D341Med (cell line): ENCODE measurements around the gene SEPTIN6.
A peak's percentile ranks its signal among the peaks of the same experiment; 100 is the strongest.

ENCODE experiments used
- DNase-seq: peaks from one replicate; pipeline ENCODE4 v3.0.0; 2012; ENCODE audit warnings: low spot score

Gene SEPTIN6

GRCh38 chrX:119693040-119693995 is at the start of gene SEPTIN6:
TSS of gene SEPTIN6 (minus strand) at chrX:119693168. CDS start at chrX:119693105, 63 bp downstream.
- DNase-seq, result peak; percentile 64

GRCh38 chrX:119738742-119739141 is 45.8 kb upstream of the SEPTIN6 start:
- DNase-seq, result no peak

- no peak for DNase-seq
Observed at GRCh38 chrX:119736206-119736764, 43.3 kb upstream of the SEPTIN6 start.

GRCh38 chrX:119735467-119735866 is 42.5 kb upstream of the SEPTIN6 start:
- peak; percentile 34 for DNase-seq

GRCh38 chrX:119734897-119735339 is 42.0 kb upstream of the SEPTIN6 start:
- DNase-seq, result peak; percentile 37

GRCh38 chrX:119729408-119730201 is 36.6 kb upstream of the SEPTIN6 start:
- peak; percentile 61 for DNase-seq

- no peak for DNase-seq
Observed at GRCh38 chrX:119728487-119728886, 35.5 kb upstream of the SEPTIN6 start.

- DNase-seq, result no peak
Observed at GRCh38 chrX:119726900-119727555, 34.1 kb upstream of the SEPTIN6 start.

GRCh38 chrX:119721926-119722325 is 29.0 kb upstream of the SEPTIN6 start:
- DNase-seq, result no peak

GRCh38 chrX:119721487-119721886 is 28.5 kb upstream of the SEPTIN6 start:
- no peak for DNase-seq

- no peak for DNase-seq
Observed at GRCh38 chrX:119709630-119710029, 16.7 kb upstream of the SEPTIN6 start.

- DNase-seq, result no peak
Observed at GRCh38 chrX:119708936-119709335, 16.0 kb upstream of the SEPTIN6 start.

- DNase-seq, result no peak
Observed at GRCh38 chrX:119706616-119707015, 13.6 kb upstream of the SEPTIN6 start.

- peak; percentile 40 for DNase-seq
Observed at GRCh38 chrX:119698845-119699244, 5.9 kb upstream of the SEPTIN6 start.

GRCh38 chrX:119696251-119696890 is 3.4 kb upstream of the SEPTIN6 start:
- DNase-seq, result no peak

- DNase-seq, result no peak
Observed at GRCh38 chrX:119695535-119696050, 2.6 kb upstream of the SEPTIN6 start.

- DNase-seq, result no peak
Observed at GRCh38 chrX:119694601-119695534, 1.9 kb upstream of the SEPTIN6 start.

GRCh38 chrX:119693996-119694451 is 1.1 kb upstream of the SEPTIN6 start:
- DNase-seq, result no peak

GRCh38 chrX:119692191-119693039 is 553 bp downstream of the SEPTIN6 start:
- DNase-seq, result peak; percentile 64
